WTC11 (cell line): ENCODE data around the gene ZNF764. TPM values are rescaled to one million over a fixed set of nuclear protein-coding genes. Genes with fewer than 3 reads are reported as not detected.

Experiments used
- ATF2 ChIP-seq: sonication (generic); formaldehyde crosslinking; IDR thresholded peaks from 2 replicates; pipeline ENCODE4 v1.8.1; 2022; ENCODE audit warnings: low read depth, missing genetic modification reagents, borderline replicate concordance
- ATF3 ChIP-seq: sonication (generic); formaldehyde crosslinking; conservative IDR thresholded peaks from 2 replicates; pipeline ENCODE4 v1.8.1; 2022; ENCODE audit warnings: mild to moderate bottlenecking, missing genetic modification reagents
- CDX4 ChIP-seq: fragments of 250-450 bp; sonication (Bioruptor Pico); IDR thresholded peaks from 2 replicates; pipeline ENCODE4 v1.9.0; 2021; ENCODE audit warnings: moderate library complexity, mild to moderate bottlenecking, inconsistent platforms, borderline replicate concordance
- CTCF ChIP-seq: fragments of 200-600 bp; IDR thresholded peaks from 2 replicates; pipeline ENCODE4 v1.8.0; 2022; ENCODE audit warnings: antibody characterized with exemption
- ETV6 ChIP-seq: sonication (generic); formaldehyde crosslinking; IDR thresholded peaks from 2 replicates; pipeline ENCODE4 v1.8.1; 2022; ENCODE audit warnings: mild to moderate bottlenecking, missing genetic modification reagents
- FOXJ3 ChIP-seq: sonication (generic); formaldehyde crosslinking; IDR thresholded peaks from 2 replicates; pipeline ENCODE4 v1.9.0; 2021; ENCODE audit warnings: missing genetic modification reagents, mild to moderate bottlenecking, borderline replicate concordance
- MAX ChIP-seq: sonication (generic); formaldehyde crosslinking; IDR thresholded peaks from 2 replicates; pipeline ENCODE4 v1.8.0; 2022; ENCODE audit warnings: mild to moderate bottlenecking, missing genetic modification reagents
- MYBL2 ChIP-seq: sonication (generic); formaldehyde crosslinking; IDR thresholded peaks from 2 replicates; pipeline ENCODE4 v1.8.1; 2023; ENCODE audit warnings: mild to moderate bottlenecking, moderate library complexity, missing genetic modification reagents
- NR1H2 ChIP-seq: sonication (generic); formaldehyde crosslinking; IDR thresholded peaks from 2 replicates; pipeline ENCODE4 v1.9.0; 2021; ENCODE audit warnings: mild to moderate bottlenecking, moderate library complexity, missing genetic modification reagents
- PRRX2 ChIP-seq: fragments of 250-450 bp; sonication (Bioruptor Pico); IDR thresholded peaks from 2 replicates; pipeline ENCODE4 v1.8.0; 2021; ENCODE audit warnings: mild to moderate bottlenecking
- RELA ChIP-seq: sonication (generic); formaldehyde crosslinking; IDR thresholded peaks from 2 replicates; pipeline ENCODE4 v1.8.1; 2022; ENCODE audit warnings: missing genetic modification reagents, mild to moderate bottlenecking, borderline replicate concordance
- STAT6 ChIP-seq: sonication (generic); formaldehyde crosslinking; conservative IDR thresholded peaks from 2 replicates; pipeline ENCODE4 v1.8.1; 2023; ENCODE audit warnings: mild to moderate bottlenecking, low read depth, missing genetic modification reagents, moderate library complexity
- TCF7 ChIP-seq: sonication (generic); formaldehyde crosslinking; IDR thresholded peaks from 2 replicates; pipeline ENCODE4 v1.8.0; 2022; ENCODE audit warnings: mild to moderate bottlenecking, low read depth, missing genetic modification reagents, moderate library complexity
- TEAD1 ChIP-seq: sonication (generic); formaldehyde crosslinking; IDR thresholded peaks from 2 replicates; pipeline ENCODE4 v1.8.0; 2022; ENCODE audit warnings: mild to moderate bottlenecking, missing genetic modification reagents
- TEAD4 ChIP-seq: sonication (generic); formaldehyde crosslinking; IDR thresholded peaks from 2 replicates; pipeline ENCODE4 v1.8.0; 2022; ENCODE audit warnings: mild to moderate bottlenecking, missing genetic modification reagents
- USF2 ChIP-seq: sonication (generic); formaldehyde crosslinking; IDR thresholded peaks from 2 replicates; pipeline ENCODE4 v1.8.1; 2023; ENCODE audit warnings: mild to moderate bottlenecking, missing genetic modification reagents, moderate library complexity
- ZBTB43 ChIP-seq: sonication (generic); formaldehyde crosslinking; IDR thresholded peaks from 2 replicates; pipeline ENCODE4 v1.8.1; 2023; ENCODE audit warnings: mild to moderate bottlenecking, missing genetic modification reagents
- ZMAT4 ChIP-seq: fragments of 250-450 bp; sonication (Bioruptor Pico); IDR thresholded peaks from 2 replicates; pipeline ENCODE4 v1.9.0; 2021; ENCODE audit warnings: mild to moderate bottlenecking
- ZNF423 ChIP-seq: fragments of 250-450 bp; sonication (Bioruptor Pico); IDR thresholded peaks from 2 replicates; pipeline ENCODE4 v2.1.2; 2022; ENCODE audit warnings: mild to moderate bottlenecking, moderate library complexity
- ZNF425 ChIP-seq: fragments of 250-450 bp; sonication (Bioruptor Pico); conservative IDR thresholded peaks from 2 replicates; pipeline ENCODE4 v1.9.0; 2021; ENCODE audit warnings: mild to moderate bottlenecking
- ZNF512 ChIP-seq: sonication (generic); formaldehyde crosslinking; IDR thresholded peaks from 2 replicates; pipeline ENCODE4 v1.8.1; 2022; ENCODE audit warnings: missing genetic modification reagents, borderline replicate concordance
- total RNA-seq: library from RNA; stranded (reverse); gene quantifications from 3 replicates; pipeline ENCODE4 v1.2.3, GENCODE V29; 2021

Gene ZNF764
- total RNA-seq, 1 experiment from 2014 or later = 10.4 TPM

GRCh38 chr16:30585400-30586191, 27.4 kb upstream of the ZNF764 start, which contains the start of gene ZNF785 (continued):
- TF ChIP-seq USF2 = peak; percentile 64
- TF ChIP-seq TEAD1 = peak; percentile 95
- no peak for TF ChIP-seq STAT6
- peak; percentile 98 for TF ChIP-seq MYBL2 (CRISPR knock-in tag)
- TF ChIP-seq ATF3 (CRISPR knock-in tag) = peak; percentile 69
- TF ChIP-seq TEAD4 (CRISPR knock-in tag) = no peak; the same call in 1 of the 2 replicates
- TF ChIP-seq PRRX2 (CRISPR knock-in tag) = no peak
- peak; percentile 81; the same call in 1 of the 2 replicates for TF ChIP-seq ATF2 (CRISPR knock-in tag)
- TF ChIP-seq ZMAT4 (CRISPR knock-in tag) = no peak
- peak; percentile 60; the same call in 1 of the 2 replicates for TF ChIP-seq FOXJ3 (CRISPR knock-in tag)
- TF ChIP-seq ETV6 (CRISPR knock-in tag) = peak; percentile 94
- TF ChIP-seq ZNF423 = no peak
- TF ChIP-seq ZBTB43 (CRISPR knock-in tag) = peak; percentile 89
- TF ChIP-seq CDX4 (CRISPR knock-in tag) = no peak
- TF ChIP-seq RELA (CRISPR knock-in tag) = no peak
- peak; percentile 62; the same call in 1 of the 2 replicates for TF ChIP-seq NR1H2 (CRISPR knock-in tag)
- peak; percentile 99 for TF ChIP-seq MAX
- TF ChIP-seq ZNF512 = no peak
- no peak for TF ChIP-seq CTCF
- no peak for TF ChIP-seq ZNF425 (CRISPR knock-in tag)
- TF ChIP-seq TCF7 (CRISPR knock-in tag) = no peak
